Measurements from ENCODE around the gene SLC13A4. TPM values are rescaled to one million over a fixed set of nuclear protein-coding genes. Genes with fewer than 3 reads are reported as not detected.

Gene SLC13A4
- total RNA-seq, 1 donor from 2014 or later = 0.07 TPM

DNA sequence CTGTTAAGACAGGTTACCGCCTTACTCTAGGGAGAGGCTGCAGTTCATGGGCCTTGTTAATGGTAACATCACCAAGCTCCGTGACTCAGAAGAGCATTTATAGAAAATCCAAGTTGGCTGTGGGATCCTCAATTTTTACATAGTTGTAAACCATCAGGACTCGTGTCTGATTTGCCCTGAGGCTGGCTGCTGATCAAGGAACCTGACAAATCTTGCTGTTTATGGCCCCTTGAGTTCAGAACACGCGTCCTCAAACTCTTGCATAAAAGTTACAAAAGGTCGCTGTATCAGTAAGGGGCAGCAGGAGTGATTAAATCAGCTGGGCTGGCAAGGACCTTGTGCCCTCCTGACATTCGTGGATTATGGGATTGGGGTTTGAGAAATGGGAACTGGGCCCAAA, 4.6 kb downstream of the SLC13A4 start:
- Mint-ChIP-seq H3K36me3 (ENCODE audit: low read depth, unreplicated experiment) (no peaks in the 10 kb centered on the region), H3K27me3 (ENCODE audit: low read depth, unreplicated experiment) (peaks cover 9% of the 10 kb centered on the region), H3K4me1 (ENCODE audit: low read depth, unreplicated experiment) (no peaks in the 10 kb centered on the region), H3K9me3 (ENCODE audit: unreplicated experiment) (no peaks in the 10 kb centered on the region), H3K27ac (ENCODE audit: unreplicated experiment) (no peak overlapping the region), H3K4me3 (ENCODE audit: unreplicated experiment) (no peak overlapping the region)
- no peaks in the 10 kb centered on the region for H4K20me1 ChIP-seq (ENCODE audit: insufficient read depth, low read length)
- H3K4me3 ChIP-seq (ENCODE audit: insufficient read depth, low read depth, low read length) = no peak overlapping the region
- H3K36me3 ChIP-seq (ENCODE audit: insufficient read depth, low read length) = no peaks in the 10 kb centered on the region
- no peak overlapping the region for H2AFZ ChIP-seq (ENCODE audit: low read depth, low read length)
- TF ChIP-seq EZH2 (IDR thresholded peaks at IDR 0.05; ENCODE audit: insufficient read depth, low read length) = no peak
- TF ChIP-seq, protein P1, sequence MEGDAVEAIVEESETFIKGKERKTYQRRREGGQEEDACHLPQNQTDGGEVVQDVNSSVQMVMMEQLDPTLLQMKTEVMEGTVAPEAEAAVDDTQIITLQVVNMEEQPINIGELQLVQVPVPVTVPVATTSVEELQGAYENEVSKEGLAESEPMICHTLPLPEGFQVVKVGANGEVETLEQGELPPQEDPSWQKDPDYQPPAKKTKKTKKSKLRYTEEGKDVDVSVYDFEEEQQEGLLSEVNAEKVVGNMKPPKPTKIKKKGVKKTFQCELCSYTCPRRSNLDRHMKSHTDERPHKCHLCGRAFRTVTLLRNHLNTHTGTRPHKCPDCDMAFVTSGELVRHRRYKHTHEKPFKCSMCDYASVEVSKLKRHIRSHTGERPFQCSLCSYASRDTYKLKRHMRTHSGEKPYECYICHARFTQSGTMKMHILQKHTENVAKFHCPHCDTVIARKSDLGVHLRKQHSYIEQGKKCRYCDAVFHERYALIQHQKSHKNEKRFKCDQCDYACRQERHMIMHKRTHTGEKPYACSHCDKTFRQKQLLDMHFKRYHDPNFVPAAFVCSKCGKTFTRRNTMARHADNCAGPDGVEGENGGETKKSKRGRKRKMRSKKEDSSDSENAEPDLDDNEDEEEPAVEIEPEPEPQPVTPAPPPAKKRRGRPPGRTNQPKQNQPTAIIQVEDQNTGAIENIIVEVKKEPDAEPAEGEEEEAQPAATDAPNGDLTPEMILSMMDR (IDR thresholded peaks at IDR 0.05; ENCODE audit: insufficient read depth, low read depth, low read length) = no peak
- H3K27me3 ChIP-seq (ENCODE audit: insufficient read depth, low read length) = no peaks in the 10 kb centered on the region
- no peak overlapping the region for H3K9ac ChIP-seq (ENCODE audit: low read length)
- H3K79me2 ChIP-seq (ENCODE audit: insufficient read depth, low read length) = no peaks in the 10 kb centered on the region
- no peak overlapping the region for H3K27ac ChIP-seq (ENCODE audit: low read depth, low read length)
- DNase-seq (ENCODE audit: low read depth) (no peak), FAIRE-seq (no peak)
- no peak overlapping the region for H3K4me2 ChIP-seq (ENCODE audit: low read length)
- H3K9me3 ChIP-seq (ENCODE audit: insufficient read depth, low read depth, low read length) = no peaks in the 10 kb centered on the region
- H3K4me1 ChIP-seq (ENCODE audit: insufficient read depth, low read length) = no peaks in the 10 kb centered on the region

DNA sequence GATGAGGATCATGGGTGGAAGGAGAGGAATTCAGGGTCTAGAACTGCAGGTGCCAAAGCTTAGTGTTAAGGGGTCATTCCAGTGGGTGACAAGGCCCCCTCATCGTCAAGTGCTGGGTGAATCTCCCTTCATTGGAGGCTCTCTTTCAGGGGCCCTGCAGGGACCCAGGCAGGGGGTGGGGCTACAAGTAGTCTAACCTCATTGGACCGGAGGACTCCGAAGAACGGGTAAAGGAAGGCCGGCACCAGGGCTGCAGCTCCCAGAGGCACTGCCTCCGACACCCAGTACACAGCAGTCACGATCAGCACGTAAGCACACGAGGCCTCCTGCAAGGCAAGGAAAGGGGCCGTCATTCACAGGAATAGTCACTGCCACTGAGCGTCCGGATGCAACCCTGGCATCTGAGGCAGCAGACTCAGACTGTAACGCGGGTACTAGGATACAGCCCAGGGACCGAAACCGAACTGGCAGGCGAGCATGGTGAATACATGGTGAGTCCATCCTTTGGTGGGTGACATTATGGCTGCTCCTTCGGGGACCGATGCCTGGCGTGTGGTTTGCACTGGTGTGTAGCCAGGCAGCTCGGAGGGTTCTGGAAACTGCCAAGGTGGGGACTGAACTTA, 6.7 kb downstream of the SLC13A4 start:
- Mint-ChIP-seq H3K27me3 (ENCODE audit: low read depth, unreplicated experiment) (peaks cover 8% of the 10 kb centered on the region), H3K36me3 (ENCODE audit: low read depth, unreplicated experiment) (no peaks in the 10 kb centered on the region)
- no peak for FAIRE-seq

DNA sequence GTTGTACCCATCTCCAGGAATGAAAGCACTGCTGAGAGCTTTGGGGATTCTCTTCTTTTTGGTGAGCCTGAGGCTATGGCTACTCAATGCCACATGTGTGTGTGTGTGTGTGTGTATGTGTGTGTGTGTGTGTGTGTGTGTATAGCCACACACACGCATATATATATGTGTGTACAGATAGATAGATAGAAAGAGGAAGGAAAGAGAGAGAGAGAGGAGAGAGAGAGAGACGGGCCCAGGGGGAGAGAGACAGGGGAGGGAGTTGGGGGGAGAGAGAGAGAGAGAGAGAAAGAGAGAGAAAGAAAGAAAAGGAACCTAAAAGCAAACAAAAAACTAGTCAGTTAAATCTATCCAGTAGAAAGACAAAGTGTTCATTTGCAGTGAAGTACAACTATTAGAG, 8.3 kb downstream of the SLC13A4 start:
- Mint-ChIP-seq H3K4me3 (ENCODE audit: unreplicated experiment) (no peak overlapping the region), H3K27ac (ENCODE audit: unreplicated experiment) (no peak overlapping the region), H3K27me3 (ENCODE audit: low read depth, unreplicated experiment) (peaks cover 2% of the 10 kb centered on the region)

More for the DNA sequence above, 6.7 kb downstream of the SLC13A4 start:
- no peak overlapping the region for H3K4me2 ChIP-seq (ENCODE audit: low read length)
- TF ChIP-seq EZH2 (IDR thresholded peaks at IDR 0.05; ENCODE audit: insufficient read depth, low read length) = no peak
- TF ChIP-seq, protein P1 (IDR thresholded peaks at IDR 0.05; ENCODE audit: insufficient read depth, low read depth, low read length) = no peak
- Mint-ChIP-seq H3K4me3 (ENCODE audit: unreplicated experiment) (no peak overlapping the region), H3K4me1 (ENCODE audit: low read depth, unreplicated experiment) (peaks cover 3% of the 10 kb centered on the region), H3K9me3 (ENCODE audit: unreplicated experiment) (no peaks in the 10 kb centered on the region), H3K27ac (ENCODE audit: unreplicated experiment) (no peak overlapping the region)
- H4K20me1 ChIP-seq (ENCODE audit: insufficient read depth, low read length) = no peaks in the 10 kb centered on the region
- H3K4me3 ChIP-seq (ENCODE audit: insufficient read depth, low read depth, low read length) = no peak overlapping the region
- H3K9ac ChIP-seq (ENCODE audit: low read length) = no peak overlapping the region
- H3K27me3 ChIP-seq (ENCODE audit: insufficient read depth, low read length) = no peaks in the 10 kb centered on the region
- H2AFZ ChIP-seq (ENCODE audit: low read depth, low read length) = no peak overlapping the region
- no peaks in the 10 kb centered on the region for H3K9me3 ChIP-seq (ENCODE audit: insufficient read depth, low read depth, low read length)
- no peaks in the 10 kb centered on the region for H3K36me3 ChIP-seq (ENCODE audit: insufficient read depth, low read length)
- DNase-seq (ENCODE audit: low read depth) = no peak
- no peak overlapping the region for H3K27ac ChIP-seq (ENCODE audit: low read depth, low read length)
- H3K79me2 ChIP-seq (ENCODE audit: insufficient read depth, low read length) = no peaks in the 10 kb centered on the region
- H3K4me1 ChIP-seq (ENCODE audit: insufficient read depth, low read length) = peaks cover 8% of the 10 kb centered on the region

More for the DNA sequence above, 8.3 kb downstream of the SLC13A4 start:
- FAIRE-seq (no peak), DNase-seq (ENCODE audit: low read depth) (no peak)
- no peak overlapping the region for H2AFZ ChIP-seq (ENCODE audit: low read depth, low read length)
- H3K9ac ChIP-seq (ENCODE audit: low read length) = no peak overlapping the region
- Mint-ChIP-seq H3K36me3 (ENCODE audit: low read depth, unreplicated experiment) (no peaks in the 10 kb centered on the region), H3K9me3 (ENCODE audit: unreplicated experiment) (no peaks in the 10 kb centered on the region), H3K4me1 (ENCODE audit: low read depth, unreplicated experiment) (peaks cover 3% of the 10 kb centered on the region)
- H4K20me1 ChIP-seq (ENCODE audit: insufficient read depth, low read length) = no peaks in the 10 kb centered on the region
- TF ChIP-seq EZH2 (IDR thresholded peaks at IDR 0.05; ENCODE audit: insufficient read depth, low read length) = no peak
- TF ChIP-seq, protein P1 (IDR thresholded peaks at IDR 0.05; ENCODE audit: insufficient read depth, low read depth, low read length) = no peak
- no peak overlapping the region for H3K4me3 ChIP-seq (ENCODE audit: insufficient read depth, low read depth, low read length)
- H3K4me2 ChIP-seq (ENCODE audit: low read length) = no peak overlapping the region
- H3K4me1 ChIP-seq (ENCODE audit: insufficient read depth, low read length) = peaks cover 19% of the 10 kb centered on the region
- H3K79me2 ChIP-seq (ENCODE audit: insufficient read depth, low read length) = no peaks in the 10 kb centered on the region
- no peaks in the 10 kb centered on the region for H3K9me3 ChIP-seq (ENCODE audit: insufficient read depth, low read depth, low read length)
- H3K36me3 ChIP-seq (ENCODE audit: insufficient read depth, low read length) = no peaks in the 10 kb centered on the region
- H3K27ac ChIP-seq (ENCODE audit: low read depth, low read length) = no peak overlapping the region
- no peaks in the 10 kb centered on the region for H3K27me3 ChIP-seq (ENCODE audit: insufficient read depth, low read length)

Data from astrocyte (in vitro differentiated cells and primary cell).